G401 (cell line): ENCODE data around the gene GRM7. TPM values are rescaled to one million over a fixed set of nuclear protein-coding genes. Genes with fewer than 3 reads are reported as not detected.

ENCODE experiments used
- DNase-seq: peaks from one replicate; pipeline ENCODE4 v3.0.0-alpha.2; 2015; ENCODE audit warnings: low spot score
- in situ Hi-C: cut with HindIII; loops from 2 replicates; pipeline ENCODE4 v1.10.0; 2016; ENCODE audit warnings: low sequenced_read_pairs, mixed read lengths
- total RNA-seq: library from RNA; depleted of rRNA; stranded (reverse); fragments of >200 nt; shearing (Covaris generic); gene quantifications from 2 replicates; pipeline ENCODE4 v1.2.3, GENCODE V29; 2014

GRM7 gene
- total RNA-seq, 1 experiment from 2014 or later = not detected

- in situ Hi-C loops = no loop called here
- no peak for DNase-seq
Observed at GRCh38 chr3:7588236-7588635, 727.3 kb downstream of the GRM7 start.

GRCh38 chr3:7589526-7589925 is 728.6 kb downstream of the GRM7 start:
- in situ Hi-C loops = no loop called here
- no peak for DNase-seq

DNA sequence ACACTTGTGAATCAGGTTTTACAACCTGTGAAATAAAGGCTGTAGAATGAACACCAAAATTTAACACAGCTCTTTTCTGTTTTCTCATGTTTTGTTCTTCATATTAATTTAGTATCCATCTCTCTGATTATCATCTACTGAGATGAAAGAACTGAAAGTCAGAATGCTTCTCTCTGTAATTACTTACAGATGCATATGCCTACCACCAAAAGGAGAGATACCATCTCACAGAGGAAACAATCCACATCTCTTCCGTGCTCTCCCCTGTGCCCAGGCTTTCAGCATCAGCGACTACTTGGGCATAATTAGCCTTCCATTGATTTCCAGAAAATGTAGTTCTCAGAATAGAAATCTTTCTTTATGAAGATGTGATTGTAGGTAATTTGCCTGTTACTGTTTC is 741.4 kb downstream of the GRM7 start:
- DNase-seq = no peak
- in situ Hi-C loops = no loop called here

- in situ Hi-C loops = no loop called here
- DNase-seq = no peak
Observed at GRCh38 chr3:7607083-7607482, 746.2 kb downstream of the GRM7 start.

GRCh38 chr3:7607676-7608075 is 746.8 kb downstream of the GRM7 start:
- in situ Hi-C loops = no loop called here
- no peak for DNase-seq

- DNase-seq = no peak
- in situ Hi-C loops = no loop called here
Observed at GRCh38 chr3:7610634-7611033, 749.7 kb downstream of the GRM7 start.

DNA sequence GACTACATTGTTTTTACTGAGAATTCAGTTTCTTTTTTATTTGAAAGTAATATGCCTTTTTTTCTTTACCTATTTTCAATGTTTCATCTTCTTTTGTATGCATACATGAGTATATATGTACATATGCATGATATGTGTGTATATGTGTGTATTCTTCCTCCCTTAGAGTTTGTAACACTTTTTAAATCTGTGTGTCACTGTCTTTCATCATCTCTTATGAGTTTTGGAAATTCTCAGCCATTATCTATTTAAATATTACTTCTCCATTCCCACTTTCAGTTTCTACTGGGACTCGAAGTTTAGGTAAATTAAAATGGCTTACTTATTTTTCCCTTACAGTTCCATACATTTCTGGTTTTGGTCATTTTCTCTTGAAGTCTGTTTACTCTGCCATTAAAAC is 754.1 kb downstream of the GRM7 start:
- DNase-seq = no peak
- in situ Hi-C loops = no loop called here

- in situ Hi-C loops = no loop called here
- DNase-seq = no peak
Observed at GRCh38 chr3:7618606-7619005, 757.7 kb downstream of the GRM7 start.

- in situ Hi-C loops = no loop called here
- DNase-seq = no peak
Observed at GRCh38 chr3:7620401-7620800, 759.5 kb downstream of the GRM7 start.

DNA sequence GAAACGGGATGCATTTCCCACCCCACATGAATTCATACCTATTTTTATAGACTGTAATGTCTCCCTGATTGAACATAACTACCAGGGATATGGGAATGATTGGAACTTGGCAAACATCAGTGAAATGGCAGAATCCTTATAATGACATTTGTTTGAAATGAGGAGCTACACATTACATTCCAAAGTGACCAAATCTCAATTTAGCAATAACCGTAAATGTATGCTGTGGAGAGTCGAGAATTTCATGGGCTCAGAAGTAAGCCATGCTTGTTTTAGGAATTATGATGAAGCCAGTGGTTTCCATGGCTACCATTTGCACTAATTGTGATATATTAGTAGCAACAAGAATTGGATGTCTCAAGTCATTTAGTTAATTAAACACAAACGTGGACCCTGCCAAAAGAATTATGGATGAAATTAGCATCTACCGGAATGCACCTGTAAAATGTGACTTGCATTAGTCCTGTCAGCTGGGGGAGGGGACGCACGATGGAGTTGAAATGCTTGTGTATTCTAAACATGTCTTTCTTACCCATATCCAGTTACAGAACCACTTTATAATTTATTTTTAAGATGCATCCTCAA is 760.2 kb downstream of the GRM7 start:
- in situ Hi-C loops = no loop called here
- DNase-seq = no peak

- DNase-seq = no peak
- in situ Hi-C loops = no loop called here
Observed at GRCh38 chr3:7621651-7622050, 760.7 kb downstream of the GRM7 start.

DNA sequence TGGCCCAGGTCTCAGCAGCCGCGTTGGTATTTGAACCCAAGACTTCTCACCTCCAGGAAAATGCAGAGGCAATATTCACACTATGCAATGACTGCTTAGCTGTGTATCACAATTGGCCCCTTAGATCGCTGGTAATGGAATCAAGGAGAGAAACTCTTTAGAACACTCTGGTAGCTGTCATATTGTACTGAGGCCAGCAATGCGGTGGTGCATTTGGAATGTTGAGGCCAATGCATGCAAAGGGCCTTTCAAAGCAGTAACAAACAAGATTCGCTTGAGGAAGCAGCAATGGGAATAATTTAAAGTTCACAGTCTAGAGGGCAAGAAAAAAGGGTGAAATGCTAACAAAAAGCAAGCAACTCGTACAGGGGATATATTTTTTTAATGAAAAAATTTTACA is 764.1 kb downstream of the GRM7 start:
- in situ Hi-C loops = no loop called here

GRCh38 chr3:7630351-7630911 is 769.5 kb downstream of the GRM7 start:
- in situ Hi-C loops = no loop called here
- no peak for DNase-seq

More for the DNA sequence above, 764.1 kb downstream of the GRM7 start:
- DNase-seq = no peak

DNA sequence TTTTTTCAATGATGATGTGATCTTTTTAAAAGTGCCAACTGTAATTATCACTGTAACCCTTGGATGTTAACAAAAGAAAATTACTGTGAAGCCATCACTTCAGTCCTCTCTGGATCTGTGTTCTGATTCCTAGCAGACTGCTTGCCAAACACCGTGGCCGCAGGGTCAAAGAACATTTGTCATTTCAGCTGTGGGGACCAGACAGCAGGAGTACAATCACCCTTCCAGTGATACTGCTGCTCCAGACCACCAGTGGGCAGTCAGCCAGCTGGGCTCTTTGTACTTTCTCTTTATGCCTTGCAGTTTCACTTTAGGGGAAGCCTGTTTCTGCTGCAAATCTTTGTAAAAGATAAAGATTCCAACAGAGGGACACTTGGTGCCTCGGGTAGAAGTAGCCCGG is 770.0 kb downstream of the GRM7 start:
- in situ Hi-C loops = no loop called here
- no peak for DNase-seq

DNA sequence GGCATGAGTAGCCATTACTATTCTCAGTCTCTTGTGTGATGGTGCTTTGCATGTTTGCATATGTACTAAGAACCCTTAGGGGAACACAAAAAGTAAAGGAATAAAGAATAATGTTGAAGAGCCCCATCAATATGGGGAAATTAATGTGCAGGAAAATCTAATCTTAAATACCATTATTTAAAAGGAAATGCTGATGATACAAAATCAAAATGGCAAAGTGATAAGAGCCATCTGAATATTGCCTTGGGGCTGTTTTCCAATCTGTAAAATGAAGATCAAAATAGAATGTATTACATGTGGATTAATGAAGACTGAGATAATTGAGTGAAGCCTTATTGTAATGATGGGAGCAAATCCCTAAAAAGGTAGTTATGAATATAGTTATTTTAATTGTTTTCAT is 771.4 kb downstream of the GRM7 start:
- in situ Hi-C loops = no loop called here
- DNase-seq = no peak

DNA sequence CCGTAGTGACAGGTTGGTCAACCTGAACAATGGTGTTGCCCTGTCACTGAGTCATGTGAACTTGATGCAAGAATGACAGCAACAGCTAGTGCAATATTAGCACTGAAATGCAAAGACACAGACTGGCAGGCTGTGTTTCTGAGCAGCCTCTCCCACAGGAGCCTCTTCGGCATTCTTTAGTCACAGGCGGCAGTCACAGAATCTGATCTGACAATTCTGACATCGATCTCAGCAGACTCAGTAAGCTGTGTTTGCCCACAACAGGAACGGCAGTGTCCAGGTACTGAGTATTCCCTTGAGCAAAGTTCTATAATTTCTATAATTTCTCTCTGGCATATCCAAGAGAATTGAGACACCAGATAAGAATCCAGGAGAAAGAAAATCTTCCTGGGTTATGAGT is 776.8 kb downstream of the GRM7 start:
- in situ Hi-C loops = no loop called here
- no peak for DNase-seq

DNA sequence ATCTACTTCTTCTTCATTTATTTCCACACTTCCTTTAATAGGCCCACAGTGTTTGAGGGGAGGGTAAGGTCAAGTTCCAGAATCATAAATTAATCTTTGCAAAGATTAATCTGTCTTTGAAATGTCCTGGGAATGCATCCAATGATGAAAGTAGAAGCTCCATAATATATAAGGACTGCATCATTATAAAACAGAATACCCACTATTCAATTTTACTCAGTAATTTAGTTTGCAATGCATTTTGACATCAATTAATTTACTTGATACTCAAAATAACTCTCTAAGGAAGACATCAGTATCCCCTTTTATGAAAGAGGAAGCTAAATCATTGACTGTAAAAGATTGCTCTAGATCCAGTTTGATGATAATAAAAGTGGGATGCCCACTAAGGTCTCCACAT is 777.2 kb downstream of the GRM7 start:
- no peak for DNase-seq
- in situ Hi-C loops = no loop called here

DNA sequence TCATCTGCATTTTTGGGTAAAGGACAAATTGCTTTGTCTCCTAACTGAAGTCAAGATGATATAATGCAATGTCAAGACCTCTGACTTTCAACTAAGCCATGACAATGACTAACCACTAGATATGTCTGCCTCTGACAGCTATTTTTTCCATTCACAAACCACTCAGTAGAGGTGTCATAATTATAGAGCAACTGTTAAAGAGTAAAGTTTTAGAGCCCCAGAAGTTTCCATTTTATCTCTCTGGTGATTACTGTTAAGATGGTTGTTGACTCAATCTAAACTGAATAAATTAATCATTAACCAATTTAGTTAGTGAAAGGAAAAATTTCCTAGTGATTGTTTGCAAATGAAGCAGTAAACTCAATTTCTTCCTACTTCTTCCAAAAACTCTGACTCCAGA is 779.9 kb downstream of the GRM7 start:
- in situ Hi-C loops = no loop called here
- DNase-seq = no peak

- DNase-seq = no peak
- in situ Hi-C loops = no loop called here
Observed at GRCh38 chr3:7646851-7647250, 785.9 kb downstream of the GRM7 start.

DNA sequence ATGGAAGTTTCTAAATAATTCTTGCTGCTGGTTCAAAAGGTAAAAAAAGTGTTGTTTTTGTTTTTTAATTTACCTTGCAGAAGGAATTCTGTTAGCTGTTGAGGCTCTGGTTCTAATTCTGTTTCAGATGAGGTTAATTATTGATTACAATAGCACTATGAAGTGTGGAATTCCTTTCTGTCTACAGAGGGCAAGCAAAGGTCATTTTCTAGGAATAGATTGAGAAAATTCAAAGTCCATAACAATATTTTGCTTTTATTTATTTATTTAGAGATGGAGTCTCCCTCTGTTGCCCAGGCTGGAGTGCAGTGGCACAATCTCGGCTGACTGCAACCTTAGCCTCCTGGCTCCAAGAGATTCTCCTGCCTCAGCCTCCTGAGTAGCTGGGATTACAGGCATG is 789.6 kb downstream of the GRM7 start:
- in situ Hi-C loops = no loop called here
- no peak for DNase-seq

GRCh38 chr3:7651274-7651673 is 790.4 kb downstream of the GRM7 start:
- in situ Hi-C loops = no loop called here
- DNase-seq = no peak
